ENCODE data around the gene PPIAL4G.
"Not testable (repeated sequence)": the region's sequence is repeated elsewhere in the genome, so short reads cannot be mapped to it uniquely, and the experiment has no call there.

PPIAL4G gene

GRCh38 chr1:148483029-148483428, at the start of gene PPIAL4G:
PPIAL4G (minus strand) TSS chr1:148483302; CDS start chr1:148483252, 50 bp downstream.
- not testable (repeated sequence) for DNase-seq

DNA sequence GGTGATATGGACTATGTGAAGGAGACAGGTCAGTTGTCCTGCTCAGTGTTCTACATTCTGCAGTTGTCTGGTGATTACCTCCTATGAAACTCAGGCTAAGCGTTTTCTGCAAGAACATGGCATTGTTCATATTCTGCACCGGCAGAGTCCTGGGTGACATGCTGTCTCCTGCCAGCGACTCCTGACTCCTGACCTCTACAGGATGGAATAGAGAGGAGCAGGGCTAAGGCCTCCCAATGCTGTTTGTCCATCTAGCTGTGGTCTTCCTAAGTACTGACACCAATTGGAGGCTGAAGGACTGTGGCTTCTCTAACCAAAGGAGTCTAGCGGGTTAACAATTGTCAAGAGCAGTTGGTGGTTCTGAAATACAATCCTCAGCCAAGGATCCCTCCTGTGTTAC, 49.1 kb upstream of the PPIAL4G start:
- not testable (repeated sequence) for DNase-seq

- DNase-seq, result not testable (repeated sequence)
These were observed 46.0 kb upstream of the PPIAL4G start for GRCh38 chr1:148529101-148529567.

- DNase-seq, result not testable (repeated sequence)
These were observed 45.5 kb upstream of the PPIAL4G start for GRCh38 chr1:148528591-148528990.

- not testable (repeated sequence) for DNase-seq
These were observed 43.5 kb upstream of the PPIAL4G start for GRCh38 chr1:148526587-148526986.

DNA sequence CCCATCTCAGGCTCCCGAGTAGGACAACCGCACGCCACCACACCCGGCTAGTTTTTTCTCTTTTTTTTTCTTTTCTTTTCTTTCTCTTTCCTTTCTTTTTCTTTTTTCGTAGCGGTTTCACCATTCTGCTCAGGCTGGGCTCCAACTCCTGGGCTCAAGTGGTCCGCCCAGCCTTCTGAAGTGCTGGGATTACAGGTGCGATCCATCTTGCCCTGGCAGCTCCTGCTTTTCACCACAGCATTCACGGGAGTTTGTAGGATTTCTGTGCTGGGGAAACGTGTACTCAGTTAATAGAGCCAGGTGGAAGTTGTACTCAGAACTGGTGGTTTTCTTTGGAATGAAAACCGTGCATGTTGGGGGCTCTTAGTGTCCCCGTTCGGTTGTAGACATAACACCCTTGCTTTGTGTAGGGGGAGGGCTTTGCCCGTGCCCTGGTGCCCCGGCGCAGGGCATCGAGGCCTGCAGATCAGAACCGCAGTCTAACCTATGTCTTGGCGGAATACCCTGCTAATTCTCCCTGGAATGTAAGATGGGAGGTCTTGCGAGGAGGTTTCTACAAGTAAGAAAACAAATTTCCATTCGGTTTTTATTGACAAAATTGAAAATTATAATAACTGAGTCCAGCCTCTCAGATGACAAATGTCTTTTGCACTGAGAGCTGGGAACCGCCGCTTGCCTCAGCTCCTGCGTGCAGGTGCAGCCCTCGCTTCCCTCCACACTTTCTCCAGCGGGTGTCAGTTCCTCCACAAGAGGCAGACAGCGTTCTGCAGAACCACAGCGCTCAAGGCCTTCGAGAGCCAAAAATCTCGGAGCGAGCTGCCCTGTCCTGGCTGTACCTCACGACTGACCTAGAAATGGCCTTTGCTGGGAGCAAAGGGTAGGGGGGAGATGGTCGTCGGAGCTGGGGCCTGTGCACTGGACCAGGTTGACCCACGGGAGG, 40.4 kb upstream of the PPIAL4G start:
- not testable (repeated sequence) for DNase-seq

DNA sequence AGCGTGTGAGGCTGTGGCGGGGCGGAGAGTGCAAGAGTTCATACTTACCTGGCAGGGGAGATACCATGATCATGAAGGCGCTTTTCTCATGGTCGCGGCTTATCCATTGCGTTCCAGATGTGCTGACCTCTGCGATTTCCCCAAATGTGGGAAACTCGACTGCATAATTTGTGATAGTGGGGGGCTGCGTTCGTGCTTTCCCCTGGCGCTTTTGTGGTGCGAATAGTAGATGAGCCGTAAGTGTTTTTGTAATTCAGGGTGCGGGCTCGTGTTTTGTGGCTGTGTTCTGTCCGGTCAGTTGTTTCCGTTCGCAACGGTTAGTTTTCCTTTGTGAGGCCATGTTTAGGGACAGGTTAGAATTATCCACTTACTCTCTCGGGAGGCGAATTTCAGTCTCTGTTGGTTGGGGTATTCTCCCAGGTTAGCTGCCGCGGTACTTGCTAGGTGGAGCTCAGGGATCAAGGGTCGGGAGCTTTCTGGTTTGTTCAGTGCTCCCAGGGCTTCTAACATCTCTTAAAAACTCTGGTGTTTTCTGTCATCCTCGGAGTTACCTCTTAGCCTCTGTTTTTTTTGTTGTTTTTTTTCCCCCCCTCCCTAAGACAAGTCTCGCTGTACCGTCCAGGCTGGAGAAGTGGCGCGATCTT, 39.6 kb upstream of the PPIAL4G start:
- peak; percentile 98 for DNase-seq

- peak; percentile 94 for DNase-seq
These were observed 39.0 kb upstream of the PPIAL4G start for GRCh38 chr1:148522072-148522471.

GRCh38 chr1:148514310-148514709, 31.2 kb upstream of the PPIAL4G start:
- not testable (repeated sequence) for DNase-seq

DNA sequence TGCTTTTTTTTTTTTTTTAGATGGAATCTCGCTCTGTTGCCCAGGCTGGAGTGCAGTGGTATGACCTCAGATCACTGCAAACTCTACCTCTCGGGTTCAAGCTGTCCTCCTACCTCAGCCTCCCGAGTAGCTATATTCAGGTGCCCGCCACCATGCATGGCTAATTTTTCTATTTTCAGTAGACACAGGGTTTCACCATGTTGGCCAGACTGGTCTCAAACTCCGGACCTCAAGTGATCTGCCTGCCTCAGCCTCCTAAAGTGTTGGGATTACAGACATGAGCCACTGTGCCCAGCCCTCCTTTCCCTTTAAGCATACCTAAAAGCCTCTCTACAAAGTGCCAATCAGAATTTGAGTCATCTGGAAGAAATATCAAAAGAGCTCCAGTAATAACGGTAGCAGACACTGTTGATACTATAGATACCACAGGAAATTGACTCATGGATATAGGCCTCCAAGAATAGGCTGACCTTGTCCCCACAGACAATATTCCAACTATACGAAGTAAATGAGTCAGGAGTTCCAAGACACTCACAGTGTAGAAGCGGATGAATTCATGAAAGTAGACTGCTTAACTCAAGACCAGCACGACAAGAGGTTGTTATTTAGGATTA, 29.6 kb upstream of the PPIAL4G start:
- not testable (repeated sequence) for DNase-seq

DNA sequence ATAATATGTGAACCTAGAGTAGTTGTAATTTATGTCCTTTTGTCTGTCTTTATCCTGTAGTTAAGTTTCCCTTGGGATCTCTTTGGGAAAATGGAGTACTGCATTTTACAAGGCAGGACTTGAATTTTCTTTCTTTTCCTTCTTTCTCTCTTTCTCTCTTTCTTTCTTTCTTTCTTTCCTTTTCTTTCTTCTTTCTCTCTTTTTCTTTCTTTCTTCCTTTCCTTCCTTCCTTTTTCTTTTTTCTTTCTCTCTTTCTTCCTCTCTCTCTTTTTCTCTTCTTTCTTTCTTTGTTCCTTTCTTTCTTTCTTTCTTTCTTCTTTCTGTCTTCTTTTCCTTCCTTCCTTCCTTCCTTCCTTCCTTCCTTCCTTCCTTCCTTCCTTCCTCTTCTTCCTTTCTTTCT, 10.8 kb upstream of the PPIAL4G start:
- DNase-seq, result not testable (repeated sequence)

DNA sequence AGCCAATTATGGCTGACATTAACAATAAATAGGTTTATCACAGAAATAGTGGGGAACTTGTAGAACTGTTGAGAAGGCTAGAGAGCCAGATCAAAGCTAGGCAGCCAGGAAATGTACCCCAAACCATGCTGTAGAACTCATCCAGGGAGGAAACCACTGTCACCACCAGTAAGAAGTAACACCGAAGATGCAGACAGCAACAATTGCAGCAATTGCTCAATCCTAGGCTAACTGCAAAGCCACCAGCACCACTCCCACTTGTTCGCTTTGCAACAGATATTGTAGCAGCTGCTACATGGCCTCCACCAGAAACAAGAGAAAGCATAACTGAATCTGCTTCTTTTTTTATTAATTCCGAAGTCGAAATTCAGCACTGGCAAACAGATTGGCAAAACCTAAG, 2.0 kb downstream of the PPIAL4G start:
- DNase-seq, result not testable (repeated sequence)

GRCh38 chr1:148459694-148460093, 23.4 kb downstream of the PPIAL4G start:
- DNase-seq, result not testable (repeated sequence)

GRCh38 chr1:148458901-148459581, 24.1 kb downstream of the PPIAL4G start:
- DNase-seq, result not testable (repeated sequence)

DNA sequence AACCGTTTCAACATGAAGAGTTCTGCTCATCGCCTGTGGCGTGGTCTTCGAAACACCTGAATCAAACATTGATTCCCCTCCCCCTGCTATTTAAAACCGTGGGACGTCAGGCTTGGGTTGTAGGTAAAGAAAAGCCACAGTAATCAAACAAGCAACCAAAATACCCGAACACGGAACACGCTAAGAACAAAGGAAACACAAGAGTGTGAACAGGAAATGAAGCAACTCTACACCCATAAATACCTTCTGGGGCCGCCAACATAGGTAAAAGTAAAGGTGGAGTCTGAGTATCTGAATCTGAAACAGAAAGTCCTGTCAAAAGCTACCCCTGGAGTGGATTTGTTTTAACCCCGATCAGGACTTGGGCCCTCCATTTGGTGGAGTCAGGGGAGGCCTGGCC, 24.7 kb downstream of the PPIAL4G start:
- DNase-seq, result not testable (repeated sequence)

GRCh38 chr1:148452845-148453244, 30.3 kb downstream of the PPIAL4G start:
- DNase-seq, result not testable (repeated sequence)

- not testable (repeated sequence) for DNase-seq
These were observed 43.3 kb downstream of the PPIAL4G start for GRCh38 chr1:148439654-148440325.

DNA sequence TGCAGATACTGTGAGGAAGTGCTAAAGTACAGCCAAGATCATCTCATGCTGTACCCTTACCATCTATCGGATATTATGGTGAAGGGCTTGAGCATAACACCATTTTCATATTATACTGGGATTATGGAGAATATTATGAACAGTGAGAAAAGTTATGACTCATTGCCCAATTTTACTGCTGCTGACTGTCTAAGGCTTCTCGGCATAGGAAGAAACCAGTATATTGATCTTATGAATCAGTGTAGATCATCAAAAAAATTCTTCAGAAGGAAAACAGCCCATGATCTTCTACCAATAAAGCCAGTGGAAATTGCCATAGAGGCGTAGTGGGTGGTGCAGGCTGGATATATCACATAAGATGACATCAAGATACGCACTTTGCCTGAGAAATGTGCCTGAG, 47.7 kb downstream of the PPIAL4G start:
- DNase-seq, result no peak

- DNase-seq, result no peak
These were observed 48.3 kb downstream of the PPIAL4G start for GRCh38 chr1:148434832-148435231.

- not testable (repeated sequence) for DNase-seq
These were observed 50.2 kb downstream of the PPIAL4G start for GRCh38 chr1:148432916-148433317.

Data from DMS153 (cell line).